Activated CD4-positive, alpha-beta T cell treated with anti-CD3 and anti-CD28 coated beads for 48 hours (primary cell): Measurements from ENCODE around the gene SMG5.
"Not testable (repeated sequence)": the region's sequence is repeated elsewhere in the genome, so short reads cannot be mapped to it uniquely, and the experiment has no call there.

Source experiments
- DNase-seq: peaks from one replicate; pipeline ENCODE4 v3.0.0-alpha.2; 2020

The SMG5 gene

GRCh38 chr1:156241926-156242325 lies 40.7 kb downstream of the SMG5 start, which contains the start of gene BGLAP:
TSS of gene BGLAP (plus strand) at chr1:156242184. CDS start at chr1:156242232, 48 bp downstream.
- no peak for DNase-seq

- DNase-seq, result no peak
These were observed 41.3 kb downstream of the SMG5 start for GRCh38 chr1:156241311-156241811.

GRCh38 chr1:156238248-156238647 lies 44.4 kb downstream of the SMG5 start:
- no peak for DNase-seq

GRCh38 chr1:156236164-156236563 lies 46.5 kb downstream of the SMG5 start:
- no peak for DNase-seq

- DNase-seq, result no peak
These were observed 49.0 kb downstream of the SMG5 start for GRCh38 chr1:156233426-156234127.

- DNase-seq, result no peak
These were observed 50.3 kb downstream of the SMG5 start for GRCh38 chr1:156232201-156232894.

GRCh38 chr1:156230473-156230837 lies 52.2 kb downstream of the SMG5 start:
- DNase-seq, result no peak

- DNase-seq, result no peak
These were observed 52.7 kb downstream of the SMG5 start for GRCh38 chr1:156229809-156230472.

GRCh38 chr1:156228501-156228900 lies 54.1 kb downstream of the SMG5 start:
- DNase-seq, result no peak

- no peak for DNase-seq
These were observed 55.8 kb downstream of the SMG5 start for GRCh38 chr1:156226782-156227181.

- no peak for DNase-seq
These were observed 56.5 kb downstream of the SMG5 start for GRCh38 chr1:156226116-156226538.

- no peak for DNase-seq
These were observed 57.0 kb downstream of the SMG5 start for GRCh38 chr1:156225677-156226014.

- DNase-seq, result peak; percentile 54
These were observed 60.5 kb downstream of the SMG5 start for GRCh38 chr1:156221986-156222692.

- no peak for DNase-seq
These were observed 62.4 kb downstream of the SMG5 start for GRCh38 chr1:156220226-156220625.

- DNase-seq, result peak; percentile 52
These were observed 64.8 kb downstream of the SMG5 start for GRCh38 chr1:156217871-156218270.

- DNase-seq, result not testable (repeated sequence)
These were observed 66.1 kb downstream of the SMG5 start for GRCh38 chr1:156216361-156217086.

GRCh38 chr1:156214024-156214748 lies 68.4 kb downstream of the SMG5 start:
- peak; percentile 53 for DNase-seq

- no peak for DNase-seq
These were observed 69.0 kb downstream of the SMG5 start for GRCh38 chr1:156213644-156213966.

- peak; percentile 98 for DNase-seq
These were observed 69.6 kb downstream of the SMG5 start, which contains the start of gene PMF1 for GRCh38 chr1:156212833-156213643. TSS of gene PMF1 (plus strand) at chr1:156213007. CDS start at chr1:156213016, 9 bp downstream.

- no peak for DNase-seq
These were observed 70.5 kb downstream of the SMG5 start for GRCh38 chr1:156212130-156212529.

GRCh38 chr1:156211243-156211642 lies 71.4 kb downstream of the SMG5 start:
- DNase-seq, result no peak
